GM12874 (cell line): Measurements from ENCODE around the gene UBR4.
A peak's percentile ranks its signal among the peaks of the same experiment; 100 is the strongest.

ENCODE experiments used
- TF ChIP-seq, protein P1 (sequence below): IDR thresholded peaks from 2 replicates; pipeline ENCODE4 v1.5.1; 2011; ENCODE audit warnings: low read depth, mild to moderate bottlenecking, control low read depth, low read length, moderate library complexity; ENCODE audit not compliant: insufficient read depth

UBR4 gene

DNA sequence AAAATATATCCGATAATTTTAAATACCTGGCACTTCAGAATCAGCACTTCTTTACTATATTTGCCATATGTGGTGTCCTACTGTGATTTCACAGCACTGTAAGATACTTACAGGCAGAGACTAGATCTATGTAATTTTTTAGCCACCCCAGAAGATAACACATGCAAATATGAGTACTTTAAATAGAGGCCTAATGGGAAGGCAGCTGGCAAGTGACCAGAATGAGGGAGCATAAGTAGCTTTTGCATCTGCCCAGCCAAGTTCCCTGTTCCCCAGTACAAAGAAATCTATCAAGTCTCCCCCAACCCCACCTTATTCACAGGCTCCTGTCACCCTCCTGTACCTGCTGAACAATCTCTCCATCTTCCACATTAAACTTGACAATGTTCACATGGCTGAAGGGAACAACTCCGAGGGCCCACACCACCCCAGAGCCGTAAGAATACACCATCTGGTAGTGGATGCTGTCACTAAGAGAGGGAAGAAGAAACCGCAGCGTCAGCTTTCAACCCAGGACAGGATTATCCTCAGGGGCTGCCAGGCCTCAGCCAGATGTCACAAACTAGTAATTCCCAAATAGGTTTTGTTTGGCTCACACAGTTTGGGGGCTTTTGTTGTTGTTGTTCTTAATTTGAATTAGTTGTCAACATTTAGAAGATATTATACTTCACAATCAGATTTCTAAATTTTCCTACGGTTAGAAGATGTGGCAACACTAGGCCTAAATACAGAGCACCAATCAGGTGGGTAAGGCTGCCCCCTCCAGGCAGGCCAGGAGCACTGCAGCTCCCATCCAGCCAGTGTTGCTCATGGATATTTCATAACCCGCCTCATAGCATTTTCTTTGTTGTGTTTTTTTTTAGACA, 30.8 kb upstream of the UBR4 start:
- TF ChIP-seq, protein P1, sequence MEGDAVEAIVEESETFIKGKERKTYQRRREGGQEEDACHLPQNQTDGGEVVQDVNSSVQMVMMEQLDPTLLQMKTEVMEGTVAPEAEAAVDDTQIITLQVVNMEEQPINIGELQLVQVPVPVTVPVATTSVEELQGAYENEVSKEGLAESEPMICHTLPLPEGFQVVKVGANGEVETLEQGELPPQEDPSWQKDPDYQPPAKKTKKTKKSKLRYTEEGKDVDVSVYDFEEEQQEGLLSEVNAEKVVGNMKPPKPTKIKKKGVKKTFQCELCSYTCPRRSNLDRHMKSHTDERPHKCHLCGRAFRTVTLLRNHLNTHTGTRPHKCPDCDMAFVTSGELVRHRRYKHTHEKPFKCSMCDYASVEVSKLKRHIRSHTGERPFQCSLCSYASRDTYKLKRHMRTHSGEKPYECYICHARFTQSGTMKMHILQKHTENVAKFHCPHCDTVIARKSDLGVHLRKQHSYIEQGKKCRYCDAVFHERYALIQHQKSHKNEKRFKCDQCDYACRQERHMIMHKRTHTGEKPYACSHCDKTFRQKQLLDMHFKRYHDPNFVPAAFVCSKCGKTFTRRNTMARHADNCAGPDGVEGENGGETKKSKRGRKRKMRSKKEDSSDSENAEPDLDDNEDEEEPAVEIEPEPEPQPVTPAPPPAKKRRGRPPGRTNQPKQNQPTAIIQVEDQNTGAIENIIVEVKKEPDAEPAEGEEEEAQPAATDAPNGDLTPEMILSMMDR = peak; percentile 93

DNA sequence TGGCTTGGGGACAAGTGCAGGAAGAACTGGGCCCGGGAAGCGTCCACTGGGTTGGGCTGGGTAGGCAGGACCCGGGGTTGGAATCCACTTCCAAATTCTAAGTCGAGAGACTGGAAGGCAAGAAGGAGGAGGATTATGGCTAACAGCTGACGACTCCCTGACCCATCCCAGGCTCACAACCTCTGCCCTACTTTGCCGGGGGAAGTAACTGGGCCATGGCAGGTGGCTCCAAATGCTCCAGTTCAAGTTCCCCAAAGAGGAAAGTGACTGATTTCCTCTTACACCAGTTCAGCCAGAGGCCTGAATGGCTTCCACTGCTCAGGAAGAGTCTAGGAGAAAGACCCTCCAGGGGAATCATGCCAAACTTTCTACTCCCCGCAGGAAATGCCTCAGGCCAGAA, 29.8 kb upstream of the UBR4 start:
- TF ChIP-seq, protein P1 = no peak

DNA sequence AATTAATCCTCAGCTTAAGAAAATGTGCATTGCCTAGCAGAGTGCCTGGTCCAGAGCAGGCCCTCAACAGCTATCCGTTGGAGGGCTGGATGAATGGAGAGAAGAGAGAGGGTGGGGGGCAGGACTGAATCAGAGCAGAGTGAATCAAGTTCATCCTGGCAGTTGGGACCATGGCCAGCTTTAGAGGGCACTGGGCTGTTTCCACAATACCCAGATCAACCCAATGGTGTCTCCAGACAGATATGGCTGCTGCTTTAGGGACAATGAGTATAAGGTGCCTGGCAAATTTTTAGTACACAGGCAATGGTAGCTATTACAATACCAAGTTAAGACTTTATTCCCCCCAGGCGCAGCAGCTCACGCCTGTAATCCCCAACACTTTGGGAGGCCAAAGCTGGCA, 24.2 kb upstream of the UBR4 start:
- TF ChIP-seq, protein P1 = no peak

DNA sequence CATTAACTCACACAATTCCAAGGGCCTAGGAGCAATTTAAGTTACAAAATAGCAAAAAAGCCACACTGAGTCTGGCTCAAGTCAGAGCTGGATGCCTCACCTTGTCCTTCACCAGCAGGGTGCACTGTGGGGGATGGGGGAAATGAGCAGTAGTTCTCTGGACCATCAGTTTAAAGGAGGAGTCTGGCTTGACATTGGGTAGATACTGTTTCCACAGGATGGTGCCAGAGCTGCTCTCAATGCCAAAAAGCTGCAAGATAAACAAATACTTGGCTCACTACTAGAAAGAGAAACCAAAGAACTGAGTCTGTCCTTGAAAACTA, 22.4 kb upstream of the UBR4 start:
- TF ChIP-seq, protein P1 = no peak

DNA sequence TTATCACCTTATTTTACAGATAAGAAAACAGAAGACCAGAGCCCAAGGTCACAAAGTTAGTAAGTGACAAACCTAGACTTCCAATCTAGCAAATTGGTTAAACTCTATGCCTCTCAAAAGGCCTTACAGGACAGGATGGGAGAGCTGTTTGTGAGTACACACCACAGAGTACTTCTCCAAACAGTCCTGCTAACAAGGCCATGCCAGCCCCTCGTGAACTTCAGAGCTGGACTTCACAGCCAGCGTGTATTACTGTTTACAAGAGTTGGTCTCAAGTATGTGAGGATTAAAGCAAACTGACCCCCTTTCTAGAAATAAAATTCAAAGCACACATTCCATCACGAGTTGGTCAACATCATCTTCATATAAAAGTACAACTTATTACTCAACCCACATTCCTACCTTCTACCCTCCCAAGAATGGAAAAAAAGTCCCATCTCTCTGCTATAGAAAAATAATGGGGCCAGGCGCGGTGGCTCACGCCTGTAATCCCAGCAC, 19.8 kb upstream of the UBR4 start:
- TF ChIP-seq, protein P1 = no peak

DNA sequence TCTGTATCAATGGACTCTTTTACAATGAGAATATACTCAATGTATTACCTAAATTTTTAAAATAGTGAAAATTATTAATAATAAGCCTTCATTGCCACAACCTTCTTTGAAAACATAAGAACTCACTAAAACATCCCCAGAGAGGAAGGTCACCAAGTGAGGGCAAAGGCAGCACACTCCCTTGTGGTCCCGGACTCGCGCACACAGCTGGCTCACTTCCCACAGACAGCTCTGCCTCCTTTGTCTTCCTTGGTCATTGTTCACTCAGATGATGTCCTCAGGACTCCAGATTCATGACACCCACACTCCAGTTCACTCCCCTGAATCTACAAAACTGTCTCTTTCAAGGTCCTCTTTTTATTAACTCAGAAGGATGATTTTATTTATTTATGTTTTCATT, 19.2 kb upstream of the UBR4 start:
- TF ChIP-seq, protein P1 = no peak

DNA sequence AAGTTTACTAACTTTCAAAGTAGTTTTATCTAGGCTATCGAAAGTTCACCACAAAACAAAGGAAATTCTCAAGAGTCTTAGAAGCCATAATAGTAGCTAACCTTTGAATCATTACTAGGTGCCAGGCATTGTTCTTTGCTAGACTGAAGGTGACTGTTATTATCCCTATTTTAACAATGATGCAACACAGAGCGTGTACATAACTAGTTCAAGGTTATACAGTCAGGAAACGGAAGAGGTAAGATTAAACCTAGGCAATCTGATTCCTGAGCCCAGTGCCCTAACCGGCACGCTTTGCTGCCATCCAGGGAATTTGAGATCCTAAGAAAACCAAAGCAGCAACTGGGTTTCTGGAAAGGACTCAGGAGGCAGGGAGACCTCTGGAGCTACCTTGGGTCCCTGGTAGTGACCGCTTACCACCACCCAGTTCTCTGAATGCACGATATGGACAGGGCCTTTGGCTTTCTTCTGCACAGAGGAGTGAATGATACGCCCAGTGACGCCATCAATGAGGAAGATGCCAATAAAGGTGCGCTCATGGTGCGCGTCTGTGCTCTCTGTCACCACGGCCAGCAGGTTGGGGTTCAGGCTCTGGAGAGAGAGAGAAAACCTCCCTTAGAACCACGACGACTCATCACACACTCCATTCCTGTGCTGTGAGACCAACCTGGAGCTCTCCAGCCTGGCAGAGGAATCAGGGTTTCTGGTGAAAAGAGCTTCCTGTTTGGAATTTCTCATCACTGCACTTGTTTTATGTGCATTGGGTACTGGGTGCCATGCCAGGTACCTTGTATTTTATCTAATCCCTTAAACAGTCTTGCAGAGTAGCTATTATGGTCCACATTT, 13.1 kb upstream of the UBR4 start:
- TF ChIP-seq, protein P1 = no peak
